OCI-M1 (cell line): ENCODE data around the gene SERINC1.
"Not testable (repeated sequence)": the region's sequence is repeated elsewhere in the genome, so short reads cannot be mapped to it uniquely, and the experiment has no call there.

Source experiments
- DNase-seq: peaks from one replicate; lab custom pipeline; 2025; lab: John Stamatoyannopoulos, UW

Gene SERINC1

DNA sequence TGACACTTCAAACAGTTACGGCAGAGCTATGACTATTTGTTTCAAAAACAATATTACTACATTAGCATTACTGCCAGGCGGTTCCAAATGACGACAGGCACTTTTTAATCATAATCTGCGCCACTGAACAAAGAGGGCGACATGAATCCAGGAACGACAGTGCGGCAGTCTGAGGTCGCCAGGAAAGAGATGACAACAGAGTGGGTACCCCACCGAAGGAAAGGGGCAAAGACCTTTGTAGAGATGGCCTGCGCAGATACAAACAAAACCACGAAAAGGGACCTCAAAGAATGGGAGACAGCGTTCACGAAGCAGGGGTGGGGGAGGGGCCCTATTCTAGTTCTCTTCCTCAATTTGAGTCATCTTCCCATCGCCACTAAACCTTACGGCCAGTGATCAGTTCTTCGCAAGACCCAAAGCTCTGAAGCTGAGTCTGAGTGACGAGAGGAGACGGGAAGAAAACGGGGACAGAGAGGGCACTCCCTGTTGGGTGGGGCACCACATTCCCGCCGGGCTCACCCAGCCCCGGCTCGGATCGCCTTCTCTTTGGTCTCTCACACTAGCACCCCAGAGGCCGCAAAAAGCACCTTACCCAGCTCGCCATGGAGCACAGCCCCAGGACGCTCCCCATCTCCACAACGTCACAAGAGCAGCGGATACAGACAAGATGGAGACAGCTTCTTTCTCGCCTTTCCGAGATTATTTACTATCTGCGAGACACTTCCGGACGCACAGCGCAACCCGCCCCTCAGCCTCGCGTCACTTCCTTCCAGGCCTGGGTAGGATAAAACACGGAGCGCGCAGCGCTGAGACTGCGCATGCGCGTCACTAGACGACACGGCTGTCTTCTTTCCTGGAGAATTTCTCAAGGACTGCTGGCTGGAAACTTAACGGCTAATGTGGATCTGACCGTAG is at the start of gene SERINC1:
TSS of gene SERINC1 (minus strand) at position 701 of the 915 bp plus-strand sequence. CDS start at position 631, 70 bp downstream.
- peak; percentile 98 for DNase-seq

- DNase-seq, result no peak
These were observed 39.8 kb upstream of the SERINC1 start for GRCh38 chr6:122511193-122511924.

- peak; percentile 26 for DNase-seq
These were observed 33.6 kb upstream of the SERINC1 start for GRCh38 chr6:122505170-122505569.

DNA sequence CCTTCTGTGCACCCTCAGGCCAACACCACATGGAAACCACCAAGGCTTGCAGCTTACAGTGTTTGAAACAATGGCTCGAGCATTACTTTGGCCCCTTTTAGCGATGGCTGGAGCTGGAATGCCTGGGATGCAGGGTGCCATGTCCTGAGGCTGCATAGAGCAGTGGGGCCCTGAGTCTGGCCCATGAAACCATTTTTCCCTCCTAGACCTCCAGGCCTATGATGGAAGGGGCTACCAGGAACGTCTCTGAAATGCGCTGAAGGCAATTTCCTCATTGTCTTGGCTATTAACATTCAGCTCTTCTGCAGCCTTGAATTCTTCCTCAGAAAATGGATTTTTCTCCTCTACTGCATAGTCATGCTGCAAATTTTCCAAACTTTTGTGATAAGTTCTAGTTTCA is 29.9 kb upstream of the SERINC1 start:
- DNase-seq, result no peak

DNA sequence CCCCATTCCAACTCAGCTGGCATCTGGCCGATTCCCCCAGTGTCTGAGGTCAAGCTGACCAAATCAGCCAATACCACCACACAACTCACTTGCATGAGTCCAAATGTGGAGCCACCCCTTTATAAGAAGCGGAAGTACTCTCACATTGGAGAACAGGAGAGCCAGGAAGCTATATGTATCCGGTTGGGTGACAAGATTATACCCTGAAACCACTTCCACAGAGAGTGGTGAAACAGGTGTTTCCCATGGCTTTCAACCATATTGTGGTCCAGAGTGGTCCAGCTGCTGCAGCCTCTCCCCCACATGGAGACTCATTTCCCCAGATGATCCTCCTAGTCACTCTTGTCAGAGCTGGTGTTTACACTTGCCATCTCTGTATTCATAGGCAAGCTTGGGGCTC is 24.0 kb upstream of the SERINC1 start:
- no peak for DNase-seq

DNA sequence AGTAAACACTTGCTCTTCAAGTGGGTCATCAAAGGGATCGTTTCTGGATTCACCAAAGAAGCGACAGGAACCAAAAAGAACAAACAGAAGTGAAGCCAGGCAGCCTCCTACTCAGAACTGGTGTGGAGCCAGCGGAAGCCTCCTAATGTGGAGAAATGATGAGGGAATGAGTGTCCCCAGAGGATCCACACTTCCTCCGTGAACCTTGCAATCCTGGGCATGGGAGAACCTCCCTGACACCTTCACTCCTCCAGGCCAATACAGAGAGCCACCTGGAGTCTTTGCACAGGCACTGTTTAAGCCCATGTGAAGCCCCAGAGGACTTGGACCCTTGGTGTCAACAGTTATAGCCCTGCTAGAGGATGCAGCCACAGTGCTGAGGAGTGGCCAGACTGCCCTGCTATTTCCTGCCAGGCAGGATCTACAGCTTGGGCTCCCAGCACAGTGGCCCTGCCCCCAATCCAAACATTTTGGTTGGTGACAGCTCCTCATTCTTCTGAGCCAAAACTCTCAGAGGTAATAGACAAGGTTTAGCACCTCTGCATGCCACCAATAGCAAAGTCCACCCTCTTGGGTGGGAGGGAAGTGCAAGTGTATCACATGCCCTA is 23.2 kb upstream of the SERINC1 start:
- DNase-seq, result no peak

DNA sequence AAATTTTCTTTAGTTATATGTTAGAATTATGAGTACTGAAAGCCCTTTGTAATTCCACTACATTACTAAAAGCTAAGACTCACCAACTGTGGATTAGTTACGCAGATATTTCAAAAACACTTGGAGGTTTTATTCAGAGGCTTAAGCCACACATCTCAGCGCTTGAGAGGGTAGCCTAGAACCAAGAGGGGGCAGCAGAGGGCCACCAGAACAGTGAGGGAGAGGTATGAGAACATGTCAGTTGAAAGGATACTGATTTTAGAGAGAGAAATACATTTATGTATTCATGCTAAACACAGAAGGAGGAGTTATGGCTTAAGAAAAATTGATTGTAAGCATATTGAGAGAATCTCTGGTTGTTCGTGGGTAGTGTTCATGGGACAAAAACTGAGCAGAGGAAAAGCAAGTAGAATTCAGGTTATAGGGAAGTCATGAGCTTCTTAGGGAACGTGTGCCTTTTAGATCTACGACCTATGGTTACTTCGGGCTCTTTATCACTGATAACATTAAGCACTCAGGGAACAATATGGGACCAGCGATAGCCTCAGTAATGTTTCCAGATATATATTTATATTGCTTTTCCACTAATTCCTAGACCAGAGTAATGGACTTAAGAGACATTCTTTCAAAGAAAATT is 20.4 kb upstream of the SERINC1 start:
- DNase-seq, result peak; percentile 94

DNA sequence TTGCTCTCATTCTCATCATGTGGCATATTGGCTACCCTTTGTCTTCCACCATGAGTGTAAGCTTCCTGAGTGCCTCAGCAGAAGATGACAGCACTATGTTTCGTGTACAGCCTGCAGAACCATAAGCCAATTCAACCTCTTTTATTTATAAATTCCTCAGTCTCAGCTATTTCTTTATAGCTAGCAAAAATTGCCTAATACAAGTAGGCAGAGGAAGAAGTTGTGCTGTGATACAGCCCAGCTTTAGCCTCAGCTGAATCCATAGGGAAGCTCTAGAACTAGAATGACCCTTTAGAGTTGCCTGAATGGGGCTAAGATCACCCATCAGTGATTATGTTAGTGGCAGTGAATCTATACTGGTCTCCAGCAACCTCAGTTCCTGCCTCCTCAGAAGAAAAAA is 19.0 kb upstream of the SERINC1 start:
- DNase-seq, result no peak

- DNase-seq, result peak; percentile 88
These were observed 13.2 kb upstream of the SERINC1 start for GRCh38 chr6:122484760-122485159.

- DNase-seq, result no peak
These were observed 11.1 kb upstream of the SERINC1 start for GRCh38 chr6:122482750-122483080.

- peak; percentile 78 for DNase-seq
These were observed 4.5 kb upstream of the SERINC1 start for GRCh38 chr6:122476131-122476530.

DNA sequence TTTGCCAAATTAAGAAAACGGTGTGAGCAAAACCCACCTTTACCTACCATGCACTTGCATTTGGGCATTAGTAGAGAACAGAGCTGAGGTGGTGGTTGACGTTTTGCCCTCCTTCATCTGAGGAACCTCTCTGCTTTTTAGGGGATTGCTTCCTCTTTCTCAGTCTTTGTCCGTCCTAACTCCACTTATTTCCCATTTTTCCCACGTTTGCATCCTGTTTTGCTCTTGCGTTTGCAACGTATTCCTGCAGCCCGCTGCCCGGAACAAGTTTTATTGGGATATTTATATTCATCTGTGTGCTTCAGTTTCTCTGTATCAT is 374 bp upstream of the SERINC1 start:
- no peak for DNase-seq

GRCh38 chr6:122461885-122462284 is 9.7 kb downstream of the SERINC1 start:
- DNase-seq, result no peak

GRCh38 chr6:122459865-122460416 is 11.7 kb downstream of the SERINC1 start:
- not testable (repeated sequence) for DNase-seq

- DNase-seq, result no peak
These were observed 12.4 kb downstream of the SERINC1 start for GRCh38 chr6:122459240-122459639.

GRCh38 chr6:122458087-122458486 is 13.5 kb downstream of the SERINC1 start:
- DNase-seq, result no peak

DNA sequence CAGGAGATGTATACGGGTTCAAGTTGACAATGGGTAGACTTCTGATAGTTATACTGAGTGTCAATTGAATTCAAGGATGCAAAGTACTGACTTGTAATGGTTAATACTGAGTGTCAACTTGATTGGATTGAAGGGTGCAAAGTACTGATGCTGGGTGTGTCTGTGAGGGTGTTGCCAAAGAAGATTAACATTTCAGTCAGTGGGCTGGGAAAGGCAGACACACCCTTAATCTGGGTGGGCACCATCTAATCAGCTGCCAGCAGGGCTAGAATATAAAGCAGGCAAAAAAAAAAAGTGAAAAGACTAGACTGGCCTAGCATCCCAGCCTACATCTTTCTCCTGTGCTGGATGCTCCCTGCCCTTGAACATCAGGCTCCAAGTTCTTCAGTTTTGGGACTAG is 16.5 kb downstream of the SERINC1 start:
- not testable (repeated sequence) for DNase-seq

GRCh38 chr6:122454673-122455072 is 16.9 kb downstream of the SERINC1 start:
- no peak for DNase-seq

DNA sequence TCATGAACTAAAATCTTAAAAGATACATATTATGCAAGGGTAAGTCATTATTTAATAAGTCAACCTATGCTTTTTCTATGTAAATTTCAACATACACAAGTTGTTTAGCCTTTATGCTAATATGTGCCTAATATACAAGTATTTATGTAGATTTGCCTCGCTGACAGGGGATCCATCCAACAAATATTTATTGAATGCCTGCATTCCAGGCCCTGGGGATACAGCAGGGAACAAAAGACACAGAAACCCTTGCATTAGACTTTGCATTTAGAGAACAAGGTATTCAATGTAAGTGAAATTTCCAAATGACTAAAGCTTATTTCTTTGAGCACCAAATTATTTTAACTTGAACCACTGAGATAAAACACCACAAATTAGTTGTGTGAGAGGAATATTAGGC is 19.1 kb downstream of the SERINC1 start:
- no peak for DNase-seq

- DNase-seq, result no peak
These were observed 22.5 kb downstream of the SERINC1 start for GRCh38 chr6:122449069-122449468.

GRCh38 chr6:122445274-122445673 is 26.3 kb downstream of the SERINC1 start:
- no peak for DNase-seq

DNA sequence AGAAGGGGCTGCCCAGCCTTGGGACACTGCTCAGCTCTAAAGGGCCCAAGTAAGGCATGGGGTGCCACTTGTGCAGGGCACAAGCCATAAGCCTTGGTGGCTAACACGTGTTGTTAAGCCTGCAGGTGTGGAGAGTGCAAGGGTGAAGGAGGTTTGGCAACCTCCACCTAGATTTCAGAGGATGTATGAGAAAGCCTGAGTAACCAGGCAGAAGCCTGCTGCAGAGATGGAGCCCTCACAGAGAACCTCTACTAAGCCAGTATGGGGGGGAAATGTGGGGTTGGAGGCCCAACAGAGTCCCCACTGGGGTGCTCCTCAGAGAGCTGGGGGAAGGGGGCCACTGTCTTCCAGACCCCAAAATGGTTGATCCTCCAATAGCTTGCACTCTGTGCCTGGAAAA is 32.6 kb downstream of the SERINC1 start:
- DNase-seq, result peak; percentile 16
